Stimulated activated CD4-positive, alpha-beta T cell treated with anti-CD3 and anti-CD28 coated beads, Interleukin-2, amount 100 ng/mL, for 48 hours (primary cell): ENCODE data around the gene PIM3.
A peak's percentile ranks its signal among the peaks of the same experiment; 100 is the strongest.

Experiments
- DNase-seq, 2 donors: peaks; one replicate each; pipeline ENCODE4 v3.0.0-alpha.2; 2020

PIM3 gene

GRCh38 chr22:49992921-49993648 is 32.5 kb downstream of the PIM3 start:
- DNase-seq, result peak in 1 of 2 donors; percentile 62

GRCh38 chr22:49993649-49994360 is 33.2 kb downstream of the PIM3 start:
- no peak for DNase-seq

GRCh38 chr22:49994361-49995040 is 33.9 kb downstream of the PIM3 start:
- DNase-seq, result no peak

GRCh38 chr22:49995041-49995360 is 34.4 kb downstream of the PIM3 start:
- DNase-seq, result no peak

- no peak for DNase-seq
Measured at GRCh38 chr22:49995361-49996118, 35.0 kb downstream of the PIM3 start.

- DNase-seq, result no peak
Measured at GRCh38 chr22:49996119-49996517, 35.5 kb downstream of the PIM3 start.

GRCh38 chr22:49996518-49997250 is 36.1 kb downstream of the PIM3 start:
- no peak for DNase-seq

GRCh38 chr22:49997251-49997599 is 36.7 kb downstream of the PIM3 start:
- no peak for DNase-seq

- DNase-seq, result no peak
Measured at GRCh38 chr22:49997932-49998717, 37.6 kb downstream of the PIM3 start.

GRCh38 chr22:49998718-49999062 is 38.1 kb downstream of the PIM3 start:
- no peak for DNase-seq

- DNase-seq, result no peak
Measured at GRCh38 chr22:49999063-49999945, 38.7 kb downstream of the PIM3 start.

GRCh38 chr22:49999946-50000586 is 39.5 kb downstream of the PIM3 start:
- no peak for DNase-seq

- DNase-seq, result no peak
Measured at GRCh38 chr22:50000587-50001387, 40.2 kb downstream of the PIM3 start.

- no peak for DNase-seq
Measured at GRCh38 chr22:50001388-50002231, 41.0 kb downstream of the PIM3 start.

GRCh38 chr22:50002791-50003190 is 42.2 kb downstream of the PIM3 start:
- DNase-seq, result no peak

GRCh38 chr22:50004918-50005317 is 44.3 kb downstream of the PIM3 start:
- no peak for DNase-seq

- DNase-seq, result no peak
Measured at GRCh38 chr22:50007057-50007511, 46.5 kb downstream of the PIM3 start.
